GM18868 (cell line): ENCODE data around the gene CAST.

ENCODE experiments used
- ATAC-seq: cut with Tn5 transposase; IDR thresholded peaks from one replicate; pipeline ENCODE4 v1.9.1; 2021; ENCODE audit warnings: mild to moderate bottlenecking, moderate library complexity; ENCODE audit not compliant: unreplicated experiment

The CAST gene

GRCh38 chr5:96669909-96670308 lies 7.7 kb downstream of the CAST start:
- ATAC-seq: no peak

- ATAC-seq: no peak
Measured at GRCh38 chr5:96671441-96671840, 9.3 kb downstream of the CAST start.

- no peak for ATAC-seq
Measured at GRCh38 chr5:96673127-96673526, 11.0 kb downstream of the CAST start.

- ATAC-seq: no peak
Measured at GRCh38 chr5:96675882-96676281, 13.7 kb downstream of the CAST start.

- ATAC-seq: no peak
Measured at GRCh38 chr5:96677496-96677895, 15.3 kb downstream of the CAST start.

- no peak for ATAC-seq
Measured at GRCh38 chr5:96679293-96679692, 17.1 kb downstream of the CAST start.

- ATAC-seq: no peak
Measured at GRCh38 chr5:96680759-96681470, 18.7 kb downstream of the CAST start.

GRCh38 chr5:96683392-96683791 lies 21.2 kb downstream of the CAST start:
- no peak for ATAC-seq

- no peak for ATAC-seq
Measured at GRCh38 chr5:96683810-96684209, 21.6 kb downstream of the CAST start.

- ATAC-seq: no peak
Measured at GRCh38 chr5:96687080-96687479, 24.9 kb downstream of the CAST start.

GRCh38 chr5:96687812-96688453 lies 25.8 kb downstream of the CAST start:
- ATAC-seq: peak; percentile 90

- no peak for ATAC-seq
Measured at GRCh38 chr5:96690861-96691260, 28.7 kb downstream of the CAST start.

GRCh38 chr5:96691503-96692303 lies 29.5 kb downstream of the CAST start:
- no peak for ATAC-seq

GRCh38 chr5:96692441-96692840 lies 30.3 kb downstream of the CAST start:
- no peak for ATAC-seq

- no peak for ATAC-seq
Measured at GRCh38 chr5:96699186-96699820, 37.1 kb downstream of the CAST start.

- peak; percentile 68 for ATAC-seq
Measured at GRCh38 chr5:96702503-96703383, 40.6 kb downstream of the CAST start.

GRCh38 chr5:96703384-96703920 lies 41.3 kb downstream of the CAST start:
- ATAC-seq: peak; percentile 72

- ATAC-seq: no peak
Measured at GRCh38 chr5:96703995-96704394, 41.8 kb downstream of the CAST start.

GRCh38 chr5:96706433-96707111 lies 44.4 kb downstream of the CAST start:
- peak; percentile 24 for ATAC-seq

GRCh38 chr5:96708600-96708999 lies 46.4 kb downstream of the CAST start:
- ATAC-seq: no peak
